Measurements from ENCODE around the gene TMEM139. TPM values are rescaled to one million over a fixed set of nuclear protein-coding genes. Genes with fewer than 3 reads are reported as not detected.

The TMEM139 gene
- total RNA-seq, 3 donors from 2014 or later = 0.19 to 0.32 TPM; not detected in 1

Other genes with a start within 250 kb of the TMEM139 start
- not detected for gene OR6V1, start 232.6 kb upstream of the TMEM139 start, total RNA-seq
- not detected for gene PIP, start 152.9 kb upstream of the TMEM139 start, total RNA-seq
- gene TAS2R39, start 101.5 kb upstream of the TMEM139 start, total RNA-seq = not detected
- gene TAS2R40, start 62.9 kb upstream of the TMEM139 start, total RNA-seq = not detected
- 10 to 100 TPM; 90.4 to 97.2 (median 96.5) TPM for gene GSTK1, start 21.5 kb upstream of the TMEM139 start, total RNA-seq
- gene CASP2, start 3.4 kb downstream of the TMEM139 start, total RNA-seq = 10 to 100 TPM; 82.2 to 90.5 (median 88.6) TPM
- not detected for gene CLCN1, start 31.2 kb downstream of the TMEM139 start, total RNA-seq
- gene FAM131B, start 77.8 kb downstream of the TMEM139 start, total RNA-seq = under 1 TPM; 0.28 to 0.50 (median 0.43) TPM
- 10 to 100 TPM; 89.0 to 94.2 (median 90.6) TPM for gene ZYX, start 96.4 kb downstream of the TMEM139 start, total RNA-seq
- 1 to 10 TPM; 1.1 to 1.9 (median 1.5) TPM for gene EPHA1, start 123.9 kb downstream of the TMEM139 start, total RNA-seq
- not detected for gene TAS2R60, start 158.5 kb downstream of the TMEM139 start, total RNA-seq
- gene TAS2R41, start 192.9 kb downstream of the TMEM139 start, total RNA-seq = not detected